SW480 (cell line): ENCODE measurements around the gene RAPGEF6.
"Not testable (repeated sequence)": the region's sequence is repeated elsewhere in the genome, so short reads cannot be mapped to it uniquely, and the experiment has no call there.

Source experiments
- DNase-seq: peaks from one replicate; pipeline ENCODE4 v3.0.0-alpha.2; 2016; ENCODE audit warnings: low spot score

Gene RAPGEF6

DNA sequence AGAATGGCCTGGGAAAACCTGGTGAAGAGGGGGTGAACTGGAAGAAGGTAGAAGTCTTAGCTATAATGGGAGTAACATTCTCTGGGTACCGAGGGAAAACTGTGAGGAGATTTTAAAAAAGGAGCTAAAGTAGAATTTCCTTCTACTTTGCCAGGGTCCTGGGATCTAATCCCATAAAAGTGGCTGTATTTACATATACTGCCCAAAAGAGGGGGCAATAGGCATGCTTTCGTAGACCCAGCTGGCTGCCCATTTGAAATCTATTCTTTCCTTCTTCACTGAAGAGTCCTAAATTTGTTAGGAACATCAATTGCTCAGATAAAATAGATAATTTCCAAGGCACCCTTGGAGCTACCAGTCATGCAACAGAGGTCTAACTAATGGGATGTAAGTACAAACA, 212.0 kb downstream of the RAPGEF6 start:
- DNase-seq, result peak; percentile 14

DNA sequence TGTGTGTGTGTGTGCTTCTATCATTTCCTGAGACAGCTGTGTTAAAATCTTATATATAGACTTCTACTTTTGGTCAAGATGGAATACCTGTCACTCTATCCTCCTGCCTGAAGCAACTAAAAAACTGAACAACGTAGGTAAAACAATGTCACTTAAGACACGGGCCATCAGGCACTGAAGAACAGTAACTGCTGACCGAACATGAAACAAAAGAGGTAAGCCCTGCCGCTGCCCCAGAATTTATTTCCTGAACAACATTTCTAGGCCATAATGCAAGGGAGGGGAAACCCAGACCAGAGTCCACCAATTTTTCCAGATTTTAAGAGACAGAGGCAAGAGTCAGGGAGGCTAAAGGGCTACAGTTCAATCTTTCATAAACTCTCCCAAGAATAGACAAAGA, 215.2 kb downstream of the RAPGEF6 start:
- DNase-seq, result no peak

DNA sequence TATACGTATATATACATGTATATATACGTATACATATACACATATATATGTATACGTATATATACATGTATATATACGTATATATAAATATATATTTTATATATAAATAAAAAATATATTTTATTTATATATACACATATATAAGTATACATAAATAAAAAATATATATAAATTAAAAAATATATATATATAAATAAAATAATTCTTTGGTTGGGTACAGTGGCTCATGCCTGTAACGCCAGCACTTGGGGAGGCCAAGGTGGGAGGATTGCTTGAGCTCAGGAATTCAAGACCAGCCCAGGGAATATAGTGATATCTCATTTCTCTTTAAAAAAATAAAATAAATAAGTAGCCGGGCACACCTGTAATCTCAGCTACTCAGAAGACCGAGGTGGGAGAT, 216.2 kb downstream of the RAPGEF6 start:
- no peak for DNase-seq

DNA sequence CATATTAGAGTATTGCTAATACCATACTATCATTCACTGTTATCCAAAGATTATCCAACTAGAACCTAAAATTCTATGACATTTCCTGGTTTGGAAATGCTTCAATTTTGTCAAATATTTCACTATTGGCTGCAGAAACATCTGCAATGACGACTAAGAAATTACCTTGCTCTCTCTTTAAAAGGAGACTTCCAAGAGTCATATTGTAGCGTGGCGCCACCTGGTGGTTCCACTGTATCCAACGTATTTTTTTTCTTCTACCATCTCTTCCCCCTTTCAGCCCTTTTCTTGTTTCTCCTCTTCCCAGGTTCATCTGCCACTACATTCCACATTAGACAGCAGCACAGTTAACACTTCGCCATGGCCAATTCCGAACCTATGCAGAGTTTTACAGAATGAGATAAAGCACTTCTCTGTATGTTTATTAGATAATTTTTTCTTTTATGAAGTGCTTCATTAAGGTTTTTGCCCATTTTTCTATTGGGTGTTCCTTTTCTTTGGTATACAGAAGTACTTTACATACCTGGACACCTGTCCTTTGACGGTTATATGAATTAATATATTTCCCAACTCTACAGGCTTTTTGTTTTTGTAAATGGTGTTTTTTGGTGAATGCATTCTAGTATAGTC, 217.7 kb downstream of the RAPGEF6 start:
- DNase-seq, result peak; percentile 76

DNA sequence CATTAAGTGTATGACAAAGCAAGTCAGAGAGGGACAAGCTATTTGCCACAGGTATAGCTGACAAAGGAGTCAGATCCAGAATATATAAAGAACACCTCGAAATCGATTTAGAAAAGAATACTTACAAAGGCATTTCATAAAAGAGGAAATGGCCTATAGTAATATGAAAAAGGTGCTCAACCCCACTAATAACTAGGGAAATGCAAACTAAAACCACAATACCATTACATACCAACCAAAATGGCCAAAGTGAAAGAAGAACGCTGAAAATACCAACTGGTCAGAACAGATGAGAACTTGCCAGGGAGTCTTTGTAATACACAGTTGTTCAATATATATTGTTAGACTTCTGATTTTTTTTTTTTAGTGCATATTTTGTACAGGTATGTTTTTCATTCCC, 218.3 kb downstream of the RAPGEF6 start:
- no peak for DNase-seq

DNA sequence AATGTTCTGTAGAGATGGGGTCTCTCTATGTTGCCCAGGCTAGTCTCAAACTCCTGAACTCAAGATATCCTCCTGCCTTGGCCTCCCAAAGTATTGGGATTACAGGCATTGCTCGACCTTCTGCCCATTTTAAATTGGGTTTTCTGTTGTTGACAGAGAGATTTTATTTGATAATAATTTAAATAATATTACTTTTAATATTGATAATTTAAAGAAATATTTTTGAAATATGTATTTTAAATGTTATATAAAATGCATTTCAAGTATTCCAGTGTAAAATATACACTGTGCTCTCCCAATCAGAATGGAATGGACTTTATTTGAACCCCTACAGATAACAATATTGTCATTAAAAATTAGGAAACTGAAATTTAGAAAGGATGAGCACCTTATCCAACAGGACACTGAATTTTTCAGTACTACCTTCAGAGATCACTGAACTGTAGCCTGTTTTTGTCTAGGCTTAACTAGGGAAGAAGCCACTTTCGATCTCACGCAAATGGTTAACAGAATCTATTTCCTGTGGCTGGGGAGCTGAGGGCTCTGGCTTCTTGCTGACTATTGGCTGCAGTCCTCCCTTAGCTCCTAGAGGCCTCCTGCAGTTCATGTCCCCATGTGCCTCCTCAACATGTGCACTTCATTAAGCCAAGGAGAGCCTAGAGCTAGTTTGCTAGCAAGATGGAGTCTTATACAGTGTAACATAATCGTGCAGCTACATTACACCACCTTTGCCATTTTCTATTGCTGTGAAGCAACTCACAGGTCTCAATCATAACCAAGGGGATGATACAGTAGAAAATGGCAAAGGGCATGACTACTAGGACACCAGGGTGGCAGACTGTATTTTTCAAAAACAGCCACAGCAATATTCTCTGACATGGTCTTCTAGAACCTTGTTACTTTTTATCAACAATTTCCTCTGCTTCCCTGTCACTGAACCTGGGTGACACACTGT, 221.1 kb downstream of the RAPGEF6 start:
- no peak for DNase-seq

DNA sequence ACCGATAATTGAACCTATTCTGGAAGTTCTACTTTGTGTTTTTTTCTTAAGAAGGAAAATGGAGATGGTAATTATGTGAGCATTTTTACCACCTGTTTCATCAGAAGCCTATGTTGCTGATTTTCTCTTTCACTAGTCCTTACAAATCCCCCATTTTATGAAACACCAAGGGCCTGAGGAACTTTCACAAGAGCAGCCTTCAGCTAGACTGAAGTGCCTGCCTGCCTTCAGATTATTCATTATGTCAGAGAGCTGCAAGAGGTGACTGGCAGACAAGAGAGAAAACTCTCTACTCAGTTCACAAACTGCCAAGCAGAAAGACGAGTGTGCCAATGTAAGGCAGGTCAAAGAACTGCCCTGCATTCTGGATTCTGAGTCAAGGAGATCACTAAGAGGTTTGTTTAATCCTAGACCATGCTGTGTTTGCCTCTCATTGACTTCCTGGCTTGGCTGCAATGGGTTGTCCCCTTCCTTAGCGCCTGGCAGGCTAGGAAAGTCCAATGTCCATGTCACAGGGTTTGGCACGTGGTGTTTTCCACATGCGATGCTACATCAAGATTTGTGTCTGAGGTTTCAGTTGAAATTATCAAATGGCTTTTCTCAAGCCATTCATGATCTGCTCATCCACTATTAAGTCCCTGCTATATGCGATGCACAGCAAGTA, 227.9 kb downstream of the RAPGEF6 start:
- DNase-seq, result no peak

DNA sequence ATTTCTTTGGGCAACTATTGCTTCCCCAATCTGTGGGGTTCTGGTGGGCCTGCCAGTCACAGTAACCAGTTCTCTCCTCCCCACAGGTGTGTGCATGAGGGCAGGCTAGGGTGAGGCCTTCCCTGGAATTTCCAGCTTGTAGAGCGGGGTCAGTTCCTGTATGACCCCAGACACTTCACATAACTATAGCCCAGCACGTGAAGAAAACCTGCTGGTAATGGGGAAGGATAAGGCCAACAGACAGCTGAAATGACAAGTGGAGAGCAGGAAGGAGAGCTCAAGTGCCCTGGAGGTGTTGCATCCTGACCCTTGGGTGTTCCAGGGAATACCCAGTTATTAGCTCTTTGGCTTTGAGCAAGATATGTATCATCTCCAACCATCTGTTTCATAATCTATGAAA, 229.0 kb downstream of the RAPGEF6 start:
- no peak for DNase-seq

DNA sequence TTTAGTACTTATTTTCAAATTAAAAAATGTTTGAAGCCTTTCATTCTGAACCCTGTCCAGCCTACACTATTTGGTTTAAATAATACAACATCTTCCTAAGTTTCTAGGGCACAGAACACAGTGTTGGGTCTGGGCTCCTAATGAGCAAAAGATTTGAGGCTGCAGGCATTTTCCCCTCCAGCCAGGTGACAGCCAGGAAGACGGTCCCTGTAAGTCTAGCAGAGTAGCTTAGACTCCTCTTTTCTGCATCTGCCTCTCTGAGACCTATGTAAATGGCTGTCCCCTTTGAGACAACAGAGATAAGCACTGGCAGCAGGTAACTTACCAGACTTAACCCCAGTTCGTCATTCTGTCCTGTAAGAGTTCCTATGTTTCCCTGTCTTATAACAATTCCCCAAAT, 229.4 kb downstream of the RAPGEF6 start:
- no peak for DNase-seq

DNA sequence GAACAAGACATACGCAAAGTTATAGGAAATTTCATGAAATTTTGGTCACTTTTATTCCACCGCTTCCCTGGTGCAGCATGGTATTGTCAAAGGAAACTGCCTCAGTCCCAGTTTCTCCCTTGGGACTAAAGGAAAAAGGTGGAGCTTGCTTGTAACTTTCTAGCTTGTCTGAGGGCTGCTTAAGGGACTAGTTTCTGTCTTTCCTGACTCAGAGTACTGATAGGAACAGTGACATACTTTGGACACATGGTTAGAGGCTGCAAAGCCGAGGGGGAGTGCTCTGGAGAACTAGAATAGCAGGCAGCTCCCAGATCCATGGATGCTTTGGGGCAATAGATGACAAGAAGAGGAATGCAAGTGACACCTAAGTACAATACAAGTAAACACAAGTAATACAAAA, 234.4 kb downstream of the RAPGEF6 start:
- DNase-seq, result no peak

DNA sequence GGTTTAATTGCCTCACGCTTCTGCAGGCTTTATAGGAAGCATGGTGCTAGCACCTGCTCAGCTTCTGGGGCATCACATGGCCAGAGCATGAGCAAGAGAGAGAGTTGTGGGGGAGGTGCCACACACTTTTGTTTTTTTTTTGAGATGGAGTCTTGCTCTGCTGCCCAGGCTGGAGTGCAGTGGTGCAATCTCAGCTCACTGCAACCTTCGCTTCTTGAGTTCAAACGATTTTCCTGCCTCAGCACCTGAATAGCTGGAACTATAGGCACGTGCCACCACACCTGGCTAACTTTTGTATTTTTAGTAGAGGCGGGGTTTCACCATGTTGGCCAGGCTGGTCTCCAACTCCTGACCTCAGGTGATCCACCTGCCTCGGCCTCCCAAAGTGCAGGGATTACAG, 236.0 kb downstream of the RAPGEF6 start:
- DNase-seq, result not testable (repeated sequence)

DNA sequence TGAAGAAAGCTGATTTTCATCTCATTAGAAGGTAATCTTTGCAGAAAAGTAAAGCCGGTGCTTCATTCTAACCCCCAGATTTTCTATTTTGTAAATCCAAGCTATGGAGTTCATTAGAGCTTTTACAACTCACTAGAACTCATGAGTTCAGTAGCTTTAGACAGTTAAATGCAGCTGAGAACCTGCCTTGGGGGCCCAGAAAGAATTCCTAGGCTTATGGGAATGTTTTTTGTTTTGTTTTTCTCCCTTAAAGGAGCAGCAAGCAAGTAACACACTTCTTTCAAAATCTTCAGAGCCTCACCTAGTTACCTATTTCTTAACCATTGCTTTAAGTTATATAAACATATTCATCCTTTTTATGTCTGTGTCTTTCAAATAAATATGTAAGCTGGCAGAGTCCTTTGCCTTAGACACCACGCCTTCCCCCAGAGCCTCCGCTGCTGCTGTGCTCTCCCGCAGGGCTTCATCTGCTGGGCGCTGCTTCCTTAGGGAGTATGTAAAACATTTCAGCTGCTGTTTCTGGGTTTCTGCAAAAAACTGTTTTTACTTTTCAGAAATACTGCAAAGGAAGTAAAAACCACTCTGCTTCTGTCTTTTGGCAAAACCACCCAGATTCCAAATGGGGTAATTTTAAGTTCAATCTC, 238.3 kb downstream of the RAPGEF6 start:
- no peak for DNase-seq

DNA sequence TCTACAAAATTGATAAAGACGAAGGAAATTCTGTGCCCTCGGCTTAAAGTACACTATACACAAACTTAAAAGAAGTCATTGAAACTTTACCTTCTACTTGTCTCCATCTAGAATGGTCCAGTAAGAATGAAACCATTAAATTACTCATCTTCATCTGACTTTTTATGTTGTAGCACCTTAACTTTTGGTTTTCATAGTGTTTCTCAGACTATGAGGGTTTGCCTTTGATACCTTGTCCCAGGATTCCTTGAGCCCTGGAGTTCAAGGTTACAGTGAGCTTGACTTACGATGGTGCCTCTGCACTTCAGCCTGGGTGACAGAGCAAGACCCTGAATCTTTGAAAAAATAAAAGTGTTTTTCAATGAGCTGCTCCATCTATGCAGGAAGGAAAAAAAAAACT, 239.0 kb downstream of the RAPGEF6 start:
- DNase-seq, result no peak

DNA sequence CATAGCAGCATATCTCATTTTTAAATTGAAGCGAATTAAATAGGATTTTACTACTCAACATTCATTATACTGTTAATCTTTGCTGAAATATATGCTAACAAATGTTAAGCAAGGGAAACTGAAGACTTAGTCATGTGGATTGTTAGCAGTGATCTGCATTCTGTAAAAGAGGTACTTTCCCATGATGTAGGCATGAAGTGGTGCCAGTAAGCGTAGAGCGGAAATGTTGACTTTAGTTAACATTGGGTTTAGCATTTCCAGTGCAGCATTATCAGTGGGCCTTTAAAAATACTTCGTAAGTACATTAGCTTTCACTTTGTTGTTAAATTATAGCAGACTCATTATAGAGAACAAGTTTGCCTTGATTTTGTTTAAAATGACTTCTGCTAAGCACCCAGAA, 240.9 kb downstream of the RAPGEF6 start:
- DNase-seq, result no peak

DNA sequence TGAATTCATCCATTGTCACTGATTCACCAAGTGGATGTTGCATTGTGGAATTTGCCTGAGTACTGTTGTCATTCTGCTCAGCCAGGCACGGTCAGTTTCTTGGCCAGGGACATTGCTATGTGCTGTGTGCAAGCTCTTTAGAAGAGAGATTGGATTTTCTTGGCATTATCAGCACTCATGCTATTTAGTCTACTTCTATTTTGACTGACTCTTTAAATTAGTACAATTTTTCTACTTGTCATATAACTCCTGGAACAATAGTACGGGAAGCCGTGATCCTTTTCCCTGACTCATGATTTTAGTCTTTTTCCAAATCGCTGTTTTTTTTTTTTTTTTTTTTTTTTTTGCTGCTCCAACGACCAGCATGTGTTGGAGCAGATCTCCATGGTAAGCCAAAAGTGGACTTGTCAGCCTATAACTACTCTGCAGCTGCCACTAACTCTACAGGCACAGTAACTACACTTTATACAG, 241.5 kb downstream of the RAPGEF6 start:
- no peak for DNase-seq

DNA sequence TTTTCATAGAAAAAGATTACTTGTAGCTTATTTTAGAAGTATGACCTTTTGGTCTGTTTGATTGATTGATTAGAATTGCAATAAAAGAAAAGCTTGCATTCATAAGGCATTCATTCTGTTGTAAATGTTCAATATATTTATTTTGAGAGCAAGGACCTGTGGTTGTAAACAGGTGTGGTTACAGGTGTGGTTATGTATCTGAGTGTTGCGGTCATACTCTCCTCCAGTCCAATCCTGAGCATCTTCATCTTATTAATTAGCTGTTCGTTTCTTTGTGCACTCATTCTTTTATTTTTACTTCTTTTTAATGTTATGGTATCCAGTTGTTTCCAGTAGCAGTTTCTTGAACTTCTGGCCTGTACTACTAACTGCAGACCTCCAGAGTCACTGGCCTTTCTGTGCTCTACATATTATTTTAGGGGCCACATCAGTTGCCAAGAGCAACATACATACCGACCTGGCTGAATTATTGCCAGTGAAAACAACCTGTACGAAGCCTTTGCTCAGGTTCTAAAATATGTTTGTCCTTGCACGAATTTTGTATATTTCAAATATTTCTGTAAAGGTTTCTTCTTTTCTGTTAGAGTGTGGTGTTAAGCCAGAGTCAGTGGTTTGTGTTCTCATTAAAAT, 242.4 kb downstream of the RAPGEF6 start:
- no peak for DNase-seq

DNA sequence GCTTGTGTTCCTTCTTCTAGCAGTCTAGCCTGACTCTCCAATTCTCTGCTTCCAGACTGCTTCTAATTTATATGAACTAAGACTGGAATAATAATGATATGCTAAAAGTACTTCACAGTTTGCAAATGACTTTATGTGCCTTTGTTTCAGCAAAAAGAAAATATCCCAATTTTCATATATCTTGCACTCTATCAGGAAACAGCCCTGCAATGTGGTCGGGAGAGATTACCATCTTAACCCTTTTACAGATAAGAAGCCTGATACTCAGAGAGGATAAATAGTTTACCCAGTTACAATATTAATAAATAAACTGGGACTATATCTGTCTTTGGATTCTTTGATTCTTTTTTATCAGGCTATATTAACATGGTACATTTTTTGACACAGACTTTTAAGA, 245.2 kb downstream of the RAPGEF6 start:
- no peak for DNase-seq

DNA sequence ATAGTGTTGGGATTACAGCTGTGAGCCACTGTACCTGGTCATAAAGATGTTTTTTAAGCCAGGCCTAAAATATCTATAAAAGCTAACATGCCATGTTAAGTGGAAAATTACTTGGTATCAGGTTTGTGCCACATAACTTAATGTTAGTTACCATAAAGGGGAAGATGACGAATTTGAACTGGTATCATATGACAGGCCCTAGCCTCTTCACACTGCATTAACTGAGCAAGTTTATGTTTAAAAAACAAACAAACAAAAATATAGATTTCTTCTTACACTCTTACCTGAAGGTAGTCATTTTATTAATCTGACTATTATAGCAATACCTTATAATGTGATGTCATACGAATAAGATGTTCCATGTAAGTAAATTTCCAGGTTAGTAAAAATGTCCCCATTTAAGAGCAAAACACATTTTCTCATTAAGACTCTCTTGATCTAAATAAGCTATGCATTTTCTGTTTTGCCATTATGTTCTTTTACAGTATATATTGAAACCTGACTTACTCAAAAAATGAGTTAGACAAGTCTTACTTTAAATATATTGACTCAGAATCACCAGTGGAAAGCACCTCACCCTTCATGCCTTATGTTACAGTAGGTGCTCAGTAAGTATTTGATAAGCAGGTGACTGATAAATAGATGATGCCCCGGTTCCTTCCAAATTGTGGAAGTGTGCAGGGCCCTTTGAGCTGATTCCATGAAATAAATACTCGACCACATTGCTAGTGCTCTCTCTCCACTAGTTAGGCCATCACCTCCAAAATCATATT, 245.7 kb downstream of the RAPGEF6 start:
- no peak for DNase-seq

DNA sequence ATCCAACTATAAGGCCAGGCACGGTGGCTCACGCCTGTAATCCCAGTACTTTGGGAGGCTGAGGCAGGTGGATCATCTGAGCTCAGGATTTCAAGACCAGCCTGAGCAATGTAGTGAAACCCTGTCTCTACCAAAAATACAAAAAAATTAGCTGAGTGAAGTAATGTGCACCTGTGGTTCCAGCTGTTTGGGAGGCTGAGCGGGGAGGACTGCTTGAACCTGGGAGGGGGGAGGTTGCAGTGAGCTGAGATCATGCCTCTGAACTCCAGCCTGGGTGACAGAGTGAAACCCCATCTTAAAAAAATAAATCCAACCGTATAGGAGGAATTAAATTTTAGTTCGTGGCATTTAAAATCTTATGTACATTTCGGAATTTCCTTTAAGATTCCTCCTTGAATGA, 247.8 kb downstream of the RAPGEF6 start:
- DNase-seq, result no peak

DNA sequence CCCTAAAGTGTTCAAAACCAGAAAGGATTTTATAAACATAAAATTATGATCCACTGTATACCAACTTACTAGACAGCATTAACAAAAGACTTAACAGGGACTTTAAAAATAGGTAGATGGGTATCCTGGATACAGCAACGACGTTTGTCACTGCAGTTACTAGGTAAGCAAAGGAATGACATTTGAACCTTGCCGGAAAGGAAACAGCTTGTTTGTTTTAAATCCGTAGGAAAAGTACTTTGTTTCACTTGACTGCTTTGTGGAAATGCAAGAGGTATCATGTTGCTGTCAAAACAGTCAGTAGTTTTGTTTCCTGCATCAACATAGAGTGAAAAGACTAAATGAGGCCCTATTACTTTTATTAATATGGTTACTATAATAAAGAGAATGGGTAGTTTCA, 248.2 kb downstream of the RAPGEF6 start:
- DNase-seq, result no peak

DNA sequence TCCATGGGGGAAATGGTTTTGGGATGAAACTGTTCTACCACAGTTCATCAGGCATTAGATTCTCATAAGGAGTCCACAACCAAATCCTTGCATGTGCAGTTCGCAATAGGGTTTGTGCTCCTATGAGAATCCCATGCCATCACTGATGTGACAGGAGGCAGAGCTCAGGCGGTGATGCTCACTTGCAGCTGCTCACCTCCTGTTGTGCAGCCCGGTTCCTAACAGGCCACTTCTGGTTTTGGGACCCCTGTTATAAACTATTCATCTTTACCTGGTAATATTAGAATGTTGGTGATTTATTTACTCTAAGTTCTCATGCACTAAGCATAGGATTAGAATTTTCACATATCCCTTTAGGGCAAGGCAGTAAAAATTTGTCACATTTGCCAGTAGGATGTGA, 248.9 kb downstream of the RAPGEF6 start:
- no peak for DNase-seq
